Activated CD4-positive, alpha-beta T cell treated with anti-CD3 and anti-CD28 coated beads for 36 hours (primary cell): ENCODE data around the gene KDM4C. TPM values are rescaled to one million over a fixed set of nuclear protein-coding genes. Genes with fewer than 3 reads are reported as not detected.
A peak's percentile ranks its signal among the peaks of the same experiment; 100 is the strongest.

Experiments used
- ATAC-seq: fragments of 200-7000 bp; cut with Tn5 transposase; one replicate; pipeline ENCODE4 v1.10.0; 2021; ENCODE audit warnings: mild to moderate bottlenecking, moderate library complexity
- CTCF ChIA-PET: fragments of 350-600 bp; sonication (Branson Sonifier 250); formaldehyde crosslinking; loops from one replicate; lab custom pipeline; 2021; ENCODE audit warnings: antibody characterized with exemption; lab: Charles Lee
- POLR2A ChIA-PET: fragments of 350-600 bp; sonication (Branson Sonifier 250); formaldehyde crosslinking; loops from one replicate; lab custom pipeline; 2021; ENCODE audit warnings: antibody characterized with exemption, inconsistent platforms; lab: Charles Lee
- DNase-seq: peaks from one replicate; pipeline ENCODE4 v3.0.0-alpha.2; 2020
- H3K27ac Mint-ChIP-seq: one replicate; pipeline ENCODE4 v1.8.0; 2021; ENCODE audit warnings: mixed read lengths
- H3K27me3 Mint-ChIP-seq: one replicate; pipeline ENCODE4 v1.8.0; 2021; ENCODE audit warnings: mixed read lengths
- H3K36me3 Mint-ChIP-seq: one replicate; pipeline ENCODE4 v1.8.0; 2021; ENCODE audit warnings: low read depth, mixed read lengths
- H3K4me1 Mint-ChIP-seq: one replicate; pipeline ENCODE4 v1.8.0; 2021; ENCODE audit warnings: mixed read lengths
- H3K4me3 Mint-ChIP-seq: one replicate; pipeline ENCODE4 v1.8.0; 2021; ENCODE audit warnings: mild to moderate bottlenecking, moderate library complexity, mixed read lengths
- H3K9me3 Mint-ChIP-seq: one replicate; pipeline ENCODE4 v1.8.0; 2021; ENCODE audit warnings: low read depth, mixed read lengths
- intact Hi-C, 2 experiments: fragments of 100-400 bp; cut with DNase I in 1 of 2; cut with micrococcal nuclease in 1 of 2; formaldehyde crosslinking; loops; one replicate each; pipeline versions ENCODE4 v1.14.2 to v1.15.1; 2022 to 2024; cut with DNase I, micrococcal nuclease
- total RNA-seq, 2 experiments: library from RNA; stranded (reverse); gene quantifications; one replicate each; pipeline ENCODE4 v1.2.3, GENCODE V29; 2021

The KDM4C gene
- total RNA-seq, 2 experiments from 2014 or later: 31.7 to 33.1 TPM

DNA sequence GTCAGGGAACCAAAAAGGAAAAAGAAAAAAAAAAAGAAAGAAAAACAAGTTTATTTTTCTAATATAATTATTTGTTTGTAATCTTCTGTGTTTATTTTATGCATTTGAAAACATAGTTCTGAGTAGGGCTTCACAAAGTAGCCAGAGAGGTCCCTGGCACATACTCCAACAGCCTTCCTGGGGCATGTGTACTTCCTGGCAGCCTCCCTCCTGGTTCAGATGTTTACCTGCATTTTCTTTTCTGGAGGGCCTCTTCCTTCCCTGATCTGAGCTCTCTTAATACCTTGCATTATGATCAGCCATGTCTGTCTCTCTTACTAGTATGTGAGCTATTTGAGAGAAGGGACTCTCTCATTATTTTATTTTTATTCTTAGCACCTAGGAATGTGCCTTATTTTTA, 361.8 kb downstream of the KDM4C start:
- Mint-ChIP-seq H3K27me3 (no peaks in the 10 kb centered on the region), H3K4me3 (no peak overlapping the region), H3K4me1 (peaks cover 22% of the 10 kb centered on the region), H3K9me3 (no peaks in the 10 kb centered on the region), H3K27ac (no peak overlapping the region), H3K36me3 (peaks cover 10% of the 10 kb centered on the region)
- no peak for ATAC-seq
- CTCF ChIA-PET: no interaction called here
- no peak for DNase-seq
- POLR2A ChIA-PET: no interaction called here
- intact Hi-C loops: no loop called here

DNA sequence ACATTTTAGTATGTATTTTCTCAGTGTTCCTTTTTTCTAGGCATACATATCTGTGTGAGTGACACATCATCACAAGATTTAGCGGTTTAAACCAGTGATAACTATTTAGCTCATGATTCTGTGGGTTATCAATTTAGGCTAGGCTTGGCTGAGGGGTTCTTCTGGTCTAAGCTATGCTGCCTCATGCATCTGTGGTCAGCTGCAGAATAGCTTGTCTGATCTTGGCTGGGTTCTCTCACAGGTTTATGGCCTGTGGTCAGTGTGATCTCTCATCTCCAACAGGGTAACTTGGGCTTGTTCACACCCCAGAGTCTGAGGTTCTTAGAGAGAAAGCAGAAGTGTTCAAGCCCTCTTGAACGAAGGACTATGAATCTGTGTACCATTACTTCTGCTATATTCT, 363.3 kb downstream of the KDM4C start:
- Mint-ChIP-seq H3K9me3 (no peaks in the 10 kb centered on the region), H3K4me3 (no peak overlapping the region), H3K27ac (peak overlapping the region; percentile 10), H3K36me3 (peaks cover 10% of the 10 kb centered on the region), H3K27me3 (no peaks in the 10 kb centered on the region), H3K4me1 (peaks cover 26% of the 10 kb centered on the region)
- ATAC-seq (no peak), DNase-seq (no peak)
- POLR2A ChIA-PET: no interaction called here
- intact Hi-C loops: no loop called here
- CTCF ChIA-PET: interaction anchor here (0.8 kb wide), 1 partner anchor 13 kb away, joined by 3 read pairs; no protein-coding TSS in a partner anchor

DNA sequence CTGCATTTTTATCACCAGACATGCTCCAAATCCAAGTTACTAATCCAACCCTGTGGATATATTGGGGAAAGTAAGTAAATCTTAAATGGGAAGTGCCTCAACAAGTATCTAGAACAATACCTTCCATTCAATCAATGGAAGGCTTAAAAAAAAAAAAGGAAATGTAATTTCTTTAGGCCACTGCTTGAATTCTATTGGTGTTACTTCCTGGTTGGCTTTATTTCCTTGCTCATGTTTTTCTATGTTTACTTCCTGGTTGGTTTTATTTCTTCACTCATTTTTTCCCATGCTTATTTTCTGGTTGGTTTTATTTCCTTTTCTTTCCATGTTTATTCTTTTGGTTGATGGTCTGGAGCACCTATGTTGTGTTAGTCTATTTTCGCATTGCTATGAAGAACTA, 363.9 kb downstream of the KDM4C start:
- Mint-ChIP-seq H3K27ac (peak overlapping the region; percentile 21), H3K4me3 (no peak overlapping the region), H3K9me3 (no peaks in the 10 kb centered on the region), H3K27me3 (no peaks in the 10 kb centered on the region), H3K4me1 (peaks cover 26% of the 10 kb centered on the region), H3K36me3 (peaks cover 12% of the 10 kb centered on the region)
- ChIA-PET POLR2A (no interaction called here), CTCF (interaction anchor here (0.8 kb wide), 1 partner anchor 14 kb away, joined by 3 read pairs; no protein-coding TSS in a partner anchor)
- ATAC-seq (no peak), DNase-seq (no peak)
- intact Hi-C loops: no loop called here

DNA sequence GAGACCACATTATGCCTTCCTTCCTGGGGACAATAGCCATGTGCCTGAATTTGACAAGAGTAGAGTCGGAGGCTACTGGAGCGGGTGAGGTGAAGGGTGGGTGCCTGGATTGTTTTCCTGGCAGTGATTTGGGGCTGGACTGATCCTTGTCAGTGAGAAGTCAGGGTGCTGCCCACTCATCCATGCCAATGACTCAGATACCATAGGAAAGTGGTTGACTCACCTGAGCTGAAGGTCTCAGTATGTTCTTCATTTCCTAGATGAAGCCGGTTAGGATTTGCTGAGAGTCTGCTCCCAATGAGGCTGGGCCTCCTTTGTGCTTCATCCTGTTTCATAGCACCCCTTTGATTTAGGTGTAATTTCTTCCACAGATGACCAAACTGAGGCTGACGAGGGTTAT, 366.0 kb downstream of the KDM4C start:
- POLR2A ChIA-PET: no interaction called here
- H3K4me3 Mint-ChIP-seq: no peak overlapping the region
- intact Hi-C loops: no loop called here
- H3K27ac Mint-ChIP-seq: no peak overlapping the region
- no peaks in the 10 kb centered on the region for H3K27me3 Mint-ChIP-seq
- H3K4me1 Mint-ChIP-seq: peaks cover 18% of the 10 kb centered on the region
- H3K9me3 Mint-ChIP-seq: no peaks in the 10 kb centered on the region
- DNase-seq (no peak), ATAC-seq (peak; percentile 49)
- peaks cover 25% of the 10 kb centered on the region for H3K36me3 Mint-ChIP-seq
- CTCF ChIA-PET: no interaction called here

DNA sequence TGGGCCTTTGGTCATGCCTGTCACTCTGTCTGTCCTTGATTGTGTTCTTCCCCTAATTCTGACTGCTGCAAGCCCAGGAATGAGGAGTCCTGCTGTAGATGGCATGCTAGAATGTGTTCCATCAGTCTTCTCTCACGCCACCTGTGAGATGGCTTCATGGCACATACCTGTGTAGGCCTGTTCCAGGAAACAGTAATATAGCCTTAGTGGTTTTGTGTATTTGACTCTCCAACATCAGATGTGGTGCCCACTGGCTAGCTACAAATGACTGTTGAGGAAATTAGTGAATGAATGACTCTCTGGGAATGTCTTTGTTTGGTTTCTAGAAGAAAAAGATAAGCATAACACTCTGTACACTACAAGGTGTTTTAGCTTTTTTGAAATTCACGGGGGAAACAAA, 367.5 kb downstream of the KDM4C start:
- ATAC-seq (peak; percentile 25), DNase-seq (no peak)
- intact Hi-C loops: no loop called here
- Mint-ChIP-seq H3K36me3 (peaks cover 34% of the 10 kb centered on the region), H3K4me1 (peaks cover 16% of the 10 kb centered on the region), H3K27me3 (no peaks in the 10 kb centered on the region), H3K27ac (no peak overlapping the region), H3K4me3 (no peak overlapping the region), H3K9me3 (no peaks in the 10 kb centered on the region)
- ChIA-PET POLR2A (no interaction called here), CTCF (interaction anchor here (0.6 kb wide), 1 partner anchor 248 kb away, joined by 3 read pairs; no protein-coding TSS in a partner anchor)

DNA sequence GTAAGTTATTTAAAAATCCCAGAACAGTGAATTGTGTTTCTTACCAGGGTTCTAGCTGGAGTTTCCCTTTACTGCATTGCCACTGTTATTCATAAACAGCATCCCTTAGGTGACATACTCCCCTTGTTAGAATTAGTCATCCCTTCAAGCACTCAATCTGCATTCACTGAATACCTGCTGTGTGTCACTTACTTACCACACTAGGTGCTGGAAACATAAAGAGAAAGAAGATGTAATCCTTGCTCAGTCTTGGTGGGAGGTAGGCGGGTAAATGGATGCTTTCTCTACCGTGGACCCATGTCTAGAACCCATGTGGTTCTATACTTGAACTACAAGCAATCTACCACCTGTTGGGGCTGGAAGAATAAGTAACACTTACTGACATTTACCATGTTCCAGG, 371.6 kb downstream of the KDM4C start:
- H3K9me3 Mint-ChIP-seq: no peaks in the 10 kb centered on the region
- H3K27ac Mint-ChIP-seq: no peak overlapping the region
- peaks cover 7% of the 10 kb centered on the region for H3K4me1 Mint-ChIP-seq
- peaks cover 48% of the 10 kb centered on the region for H3K36me3 Mint-ChIP-seq
- H3K27me3 Mint-ChIP-seq: no peaks in the 10 kb centered on the region
- intact Hi-C loops: no loop called here
- no peak overlapping the region for H3K4me3 Mint-ChIP-seq
- DNase-seq (no peak), ATAC-seq (peak; percentile 92)
- ChIA-PET CTCF (interaction anchor here (1.0 kb wide), 1 partner anchor 94 kb away, joined by 3 read pairs; no protein-coding TSS in a partner anchor), POLR2A (no interaction called here)

DNA sequence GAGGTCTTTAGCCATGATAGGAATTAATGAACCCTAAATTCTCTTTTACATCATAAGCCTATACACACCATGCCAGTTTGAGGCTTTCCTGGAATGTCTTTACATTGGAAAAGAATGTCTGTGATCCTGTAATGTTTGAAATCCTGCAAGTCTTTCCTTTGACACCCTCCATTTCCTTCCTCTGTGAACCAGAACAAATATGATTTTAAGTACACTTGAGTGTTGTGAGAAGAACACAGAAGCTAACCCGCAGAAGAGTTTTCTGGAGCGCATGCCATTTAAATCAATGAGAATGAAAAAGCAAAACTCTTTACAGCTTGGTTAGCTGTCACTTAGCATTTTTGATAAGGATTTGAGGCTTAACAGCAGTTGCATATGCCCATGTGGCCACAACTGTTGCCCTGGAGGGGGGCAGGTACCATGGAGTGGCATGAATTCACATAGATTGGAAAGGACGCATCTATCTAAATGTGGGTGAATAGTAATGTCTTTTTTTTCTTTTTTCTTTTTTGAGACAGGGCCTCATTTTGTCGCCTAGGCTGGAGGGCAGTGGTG, 372.6 kb downstream of the KDM4C start:
- ChIA-PET CTCF (no interaction called here), POLR2A (no interaction called here)
- DNase-seq (no peak), ATAC-seq (no peak)
- peaks cover 3% of the 10 kb centered on the region for H3K4me1 Mint-ChIP-seq
- no peaks in the 10 kb centered on the region for H3K9me3 Mint-ChIP-seq
- H3K36me3 Mint-ChIP-seq: peaks cover 55% of the 10 kb centered on the region
- no peak overlapping the region for H3K27ac Mint-ChIP-seq
- no peaks in the 10 kb centered on the region for H3K27me3 Mint-ChIP-seq
- intact Hi-C loops: no loop called here
- H3K4me3 Mint-ChIP-seq: no peak overlapping the region

DNA sequence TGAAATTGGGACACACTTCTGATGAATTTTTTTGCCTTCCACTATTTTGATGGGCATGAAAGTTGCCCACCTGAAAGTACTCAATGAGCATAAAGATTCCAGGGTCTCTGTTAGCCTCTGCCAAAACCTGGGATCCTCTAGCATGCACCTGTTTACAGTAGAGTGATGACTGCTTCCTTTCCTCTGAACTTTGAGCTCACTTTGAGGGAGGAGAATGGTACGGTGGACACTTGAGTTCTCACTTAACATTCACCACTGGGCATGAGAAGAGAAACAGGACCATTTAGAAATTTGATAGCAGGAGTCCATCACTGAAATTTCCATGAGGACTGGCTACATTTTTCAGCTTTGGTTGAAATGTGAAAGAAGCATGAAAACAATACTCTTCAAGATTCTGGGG, 374.8 kb downstream of the KDM4C start:
- peaks cover 3% of the 10 kb centered on the region for H3K4me1 Mint-ChIP-seq
- H3K36me3 Mint-ChIP-seq: peaks cover 58% of the 10 kb centered on the region
- H3K9me3 Mint-ChIP-seq: no peaks in the 10 kb centered on the region
- POLR2A ChIA-PET: no interaction called here
- H3K27me3 Mint-ChIP-seq: no peaks in the 10 kb centered on the region
- no peak overlapping the region for H3K27ac Mint-ChIP-seq
- no peak for DNase-seq
- no peak for ATAC-seq
- CTCF ChIA-PET: no interaction called here
- no peak overlapping the region for H3K4me3 Mint-ChIP-seq
- intact Hi-C loops: no loop called here

DNA sequence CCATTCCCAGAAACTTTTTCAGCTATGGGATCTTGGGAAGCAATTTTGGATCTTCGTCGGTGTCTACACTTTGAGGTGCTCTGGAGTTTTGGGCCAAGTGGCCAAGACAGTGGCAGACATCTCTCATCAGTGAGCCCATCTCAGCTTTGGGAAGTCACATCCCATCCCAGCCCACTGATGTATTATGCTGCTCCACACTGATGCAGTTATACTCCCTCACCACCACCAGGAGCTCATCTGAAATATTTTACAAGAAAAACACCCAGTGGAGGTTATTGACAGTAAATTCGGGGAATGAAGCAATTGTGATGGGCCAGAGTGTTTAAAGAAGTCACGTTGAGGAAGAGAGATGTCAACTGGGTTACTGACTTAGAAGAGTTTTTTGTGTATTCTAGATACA, 378.0 kb downstream of the KDM4C start:
- Mint-ChIP-seq H3K36me3 (peaks cover 43% of the 10 kb centered on the region), H3K27ac (no peak overlapping the region), H3K27me3 (no peaks in the 10 kb centered on the region), H3K4me3 (no peak overlapping the region), H3K9me3 (no peaks in the 10 kb centered on the region), H3K4me1 (no peaks in the 10 kb centered on the region)
- ATAC-seq (no peak), DNase-seq (no peak)
- ChIA-PET CTCF (interaction anchor here (0.8 kb wide), 1 partner anchor 77 kb away, joined by 3 read pairs; no protein-coding TSS in a partner anchor), POLR2A (no interaction called here)
- intact Hi-C loops: no loop called here

DNA sequence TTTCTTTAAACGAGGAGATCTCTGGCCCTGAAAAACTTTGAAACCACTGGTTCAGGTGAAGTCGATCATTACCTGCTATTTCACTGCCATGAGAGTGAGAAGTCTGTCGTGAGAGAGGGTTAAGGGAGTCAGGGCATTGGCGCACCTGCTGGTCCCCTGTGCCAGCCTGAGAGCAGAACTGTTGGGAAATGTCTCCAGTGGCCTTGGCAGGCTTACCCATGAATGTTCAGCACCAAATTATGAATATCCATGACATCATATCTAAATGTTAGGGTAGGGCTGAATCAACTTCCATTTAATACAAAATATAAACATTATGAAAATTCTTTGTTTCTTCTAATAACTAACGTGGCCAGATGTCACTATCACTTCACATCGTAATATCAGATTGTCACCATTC, 379.3 kb downstream of the KDM4C start:
- ATAC-seq (no peak), DNase-seq (no peak)
- Mint-ChIP-seq H3K4me1 (no peaks in the 10 kb centered on the region), H3K4me3 (no peak overlapping the region), H3K27ac (no peak overlapping the region), H3K9me3 (no peaks in the 10 kb centered on the region), H3K27me3 (no peaks in the 10 kb centered on the region), H3K36me3 (peaks cover 42% of the 10 kb centered on the region)
- CTCF ChIA-PET: no interaction called here
- POLR2A ChIA-PET: no interaction called here
- intact Hi-C loops: no loop called here

DNA sequence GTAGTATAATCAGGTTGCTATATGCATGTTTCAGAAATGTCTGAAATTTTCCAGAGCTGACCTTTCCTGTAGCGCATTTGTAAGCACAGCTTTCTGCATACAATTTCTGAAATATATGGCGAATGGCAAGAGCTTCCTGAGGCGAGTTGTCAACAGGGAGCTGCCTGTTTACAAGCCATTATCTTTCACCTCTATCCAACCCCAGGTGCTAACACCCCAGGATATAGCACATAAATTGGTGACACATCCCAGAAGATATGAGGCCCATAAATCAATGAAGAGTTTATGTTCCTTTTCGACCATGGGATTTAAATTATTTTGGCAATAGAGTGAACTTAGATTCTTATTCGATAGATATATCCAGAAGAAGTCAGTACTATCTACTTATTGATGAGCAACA, 379.8 kb downstream of the KDM4C start:
- no peak for ATAC-seq

DNA sequence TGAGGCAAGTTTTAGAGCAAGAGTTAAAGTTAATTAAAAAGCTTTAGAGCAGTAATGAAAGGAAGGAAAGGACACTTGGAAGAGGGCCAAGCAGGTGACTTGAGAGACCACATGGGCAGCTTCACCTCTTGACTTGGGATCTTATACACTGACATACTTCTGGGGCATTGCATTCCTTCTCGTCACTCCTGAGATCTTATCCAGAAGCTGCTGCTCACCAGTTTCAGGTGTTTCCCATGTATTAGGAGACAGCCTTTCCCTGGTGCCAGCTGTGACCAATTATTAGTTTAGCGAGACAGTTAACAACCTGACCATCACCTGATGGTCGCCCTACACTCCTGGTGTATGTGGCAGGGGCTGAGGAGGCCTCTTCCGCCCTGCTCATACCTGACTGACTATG, 382.1 kb downstream of the KDM4C start:
- no peak overlapping the region for H3K27ac Mint-ChIP-seq
- H3K27me3 Mint-ChIP-seq: no peaks in the 10 kb centered on the region
- ChIA-PET CTCF (no interaction called here), POLR2A (no interaction called here)
- H3K36me3 Mint-ChIP-seq: peaks cover 28% of the 10 kb centered on the region
- intact Hi-C loops: no loop called here
- no peak for DNase-seq
- no peak for ATAC-seq
- H3K9me3 Mint-ChIP-seq: no peaks in the 10 kb centered on the region
- no peaks in the 10 kb centered on the region for H3K4me1 Mint-ChIP-seq
- no peak overlapping the region for H3K4me3 Mint-ChIP-seq

More for the DNA sequence above, 379.8 kb downstream of the KDM4C start:
- Mint-ChIP-seq H3K4me3 (no peak overlapping the region), H3K4me1 (no peaks in the 10 kb centered on the region), H3K27me3 (no peaks in the 10 kb centered on the region), H3K36me3 (peaks cover 41% of the 10 kb centered on the region), H3K27ac (no peak overlapping the region), H3K9me3 (no peaks in the 10 kb centered on the region)
- intact Hi-C loops: no loop called here
- ChIA-PET POLR2A (no interaction called here), CTCF (no interaction called here)
- no peak for DNase-seq
